Fibroblast of skin of scalp (primary cell): ENCODE measurements around the gene SNTG2. TPM values are rescaled to one million over a fixed set of nuclear protein-coding genes. Genes with fewer than 3 reads are reported as not detected.
A peak's percentile ranks its signal among the peaks of the same experiment; 100 is the strongest.
"Not testable (repeated sequence)": the region's sequence is repeated elsewhere in the genome, so short reads cannot be mapped to it uniquely, and the experiment has no call there.

Source experiments
- DNase-seq: peaks from one replicate; pipeline ENCODE4 v3.0.0-alpha.2; 2013
- polyA plus RNA-seq, 2 experiments: library from polyadenylated mRNA; unstranded; fragments of 120-200 nt; gene quantifications; one replicate each; pipeline ENCODE4 v1.2.1, GENCODE V29; 2013; ENCODE audit not compliant: insufficient read length in 2 of 2

Gene SNTG2
- polyA plus RNA-seq (2013, experiment 1 of 2; ENCODE audit: insufficient read length): 1.4 TPM
- polyA plus RNA-seq (2013, experiment 2 of 2; ENCODE audit: insufficient read length): 1.2 TPM

- peak; percentile 57 for DNase-seq
These were observed at the start of gene SNTG2 for GRCh38 chr2:950080-950966. SNTG2 (plus strand) TSS chr2:950849; CDS start chr2:950997, 148 bp downstream.

DNA sequence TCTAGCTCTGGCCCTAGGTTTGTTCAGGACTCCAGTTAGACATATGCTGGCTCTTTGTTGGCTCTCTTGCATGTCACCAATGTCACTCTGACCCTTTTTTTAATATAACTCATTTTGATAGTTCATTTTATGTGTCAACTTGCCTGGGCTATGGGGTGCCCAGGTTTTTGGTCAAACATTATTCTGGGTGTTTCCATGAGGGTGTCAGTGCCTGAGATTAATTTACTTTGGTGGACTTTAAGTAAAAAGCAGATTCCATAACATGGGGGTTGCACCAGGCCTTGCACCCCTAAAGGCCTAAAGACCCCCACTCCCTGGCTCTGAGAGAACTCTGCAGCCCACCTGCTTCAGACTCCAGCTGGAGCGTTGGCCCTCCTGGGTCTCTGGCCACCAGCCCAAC, 48.1 kb upstream of the SNTG2 start:
- no peak for DNase-seq

GRCh38 chr2:903223-903900, 47.3 kb upstream of the SNTG2 start:
- no peak for DNase-seq

- DNase-seq: no peak
These were observed 46.2 kb upstream of the SNTG2 start for GRCh38 chr2:904246-905024.

DNA sequence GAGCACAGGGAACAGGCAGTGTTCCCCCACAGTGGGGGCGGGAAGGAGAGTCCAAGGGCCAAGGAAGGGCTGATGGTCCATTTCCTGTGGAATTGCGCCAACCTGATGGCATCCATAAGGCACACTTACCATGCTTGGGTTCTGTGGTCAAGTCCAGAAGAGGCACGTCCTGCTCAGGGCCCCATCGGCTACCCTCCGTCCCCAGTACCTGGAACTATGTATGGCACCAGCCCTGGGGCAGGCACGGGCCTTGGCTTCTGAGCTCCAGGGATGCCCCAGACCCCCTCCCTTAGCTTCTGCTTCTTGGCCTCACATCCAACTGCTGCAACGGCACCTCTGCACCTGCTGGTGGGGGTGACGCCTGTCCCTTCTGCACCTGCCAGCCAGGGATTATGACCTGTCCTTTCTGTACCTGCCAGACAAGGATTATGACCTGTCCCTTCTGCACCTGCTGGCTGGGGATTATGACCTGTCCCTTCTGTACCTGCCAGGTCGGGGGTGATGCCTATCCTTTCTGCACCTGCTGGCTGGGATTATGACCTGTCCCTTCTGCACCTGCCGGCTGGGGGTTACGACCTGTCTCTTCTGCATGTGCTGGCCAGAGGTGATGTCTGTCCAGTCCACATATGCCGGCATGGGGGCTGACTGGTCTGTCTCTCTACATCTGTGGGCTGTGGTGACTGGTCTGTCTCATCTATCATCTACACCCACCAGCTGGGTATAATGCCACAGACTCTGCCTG, 45.4 kb upstream of the SNTG2 start:
- no peak for DNase-seq

DNA sequence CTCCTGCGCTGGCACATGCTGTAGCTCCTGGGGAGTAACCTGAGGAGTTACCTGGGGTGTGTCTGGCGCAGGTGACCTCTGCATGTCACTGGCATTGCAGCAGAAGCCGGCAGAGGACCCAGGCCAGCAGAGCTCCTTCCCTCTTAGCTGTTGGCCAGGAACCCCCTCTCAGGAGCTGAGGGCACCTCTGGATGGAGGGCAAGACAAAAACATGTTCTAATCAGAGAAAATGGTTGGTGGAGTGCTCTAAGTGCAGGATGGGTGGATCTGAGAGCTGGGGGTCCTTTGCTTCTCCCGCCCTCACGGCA, 44.9 kb upstream of the SNTG2 start:
- no peak for DNase-seq

DNA sequence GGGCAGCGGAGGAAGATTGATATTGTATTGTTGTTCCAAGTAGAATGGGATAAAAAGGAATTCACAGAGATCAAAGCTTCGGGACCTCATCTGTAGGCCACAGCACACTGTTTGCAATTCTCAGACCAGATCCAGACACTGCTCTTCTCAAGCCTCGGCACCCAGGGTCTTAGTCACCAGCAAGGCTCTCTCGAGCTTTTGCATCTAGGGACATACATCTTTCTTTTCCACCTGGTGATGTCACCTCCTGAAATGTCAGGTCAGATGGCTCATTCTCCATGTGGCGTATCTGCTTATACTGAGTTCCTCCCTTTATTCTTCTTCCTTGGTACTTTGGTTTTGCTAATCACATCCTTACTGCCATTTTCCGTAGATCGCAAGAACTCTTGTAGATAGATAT, 42.9 kb upstream of the SNTG2 start:
- no peak for DNase-seq

- DNase-seq: no peak
These were observed 42.1 kb upstream of the SNTG2 start for GRCh38 chr2:908568-908967.

DNA sequence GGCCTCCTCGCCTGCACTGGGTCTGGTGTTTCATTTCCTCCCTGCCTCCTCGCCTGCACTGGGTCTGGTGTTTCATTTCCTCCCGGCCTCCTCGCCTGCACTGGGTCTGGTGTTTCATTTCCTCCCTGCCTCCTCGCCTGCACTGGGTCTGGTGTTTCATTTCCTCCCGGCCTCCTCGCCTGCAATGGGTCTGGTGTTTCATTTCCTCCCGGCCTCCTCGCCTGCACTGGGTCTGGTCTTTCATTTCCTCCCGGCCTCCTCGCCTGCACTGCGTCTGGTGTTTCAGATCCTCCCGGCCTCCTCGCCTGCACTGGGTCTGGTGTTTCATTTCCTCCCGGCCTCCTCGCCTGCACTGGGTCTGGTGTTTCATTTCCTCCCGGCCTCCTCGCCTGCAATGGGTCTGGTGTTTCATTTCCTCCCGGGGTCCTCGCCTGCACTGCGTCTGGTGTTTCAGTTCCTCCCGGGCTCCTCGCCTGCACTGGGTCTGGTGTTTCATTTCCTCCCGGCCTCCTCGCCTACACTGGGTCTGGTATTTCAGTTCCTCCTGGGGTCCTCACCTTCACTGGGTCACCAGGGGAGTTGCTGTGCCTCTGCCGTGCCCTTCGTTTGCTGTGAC, 40.8 kb upstream of the SNTG2 start:
- not testable (repeated sequence) for DNase-seq

DNA sequence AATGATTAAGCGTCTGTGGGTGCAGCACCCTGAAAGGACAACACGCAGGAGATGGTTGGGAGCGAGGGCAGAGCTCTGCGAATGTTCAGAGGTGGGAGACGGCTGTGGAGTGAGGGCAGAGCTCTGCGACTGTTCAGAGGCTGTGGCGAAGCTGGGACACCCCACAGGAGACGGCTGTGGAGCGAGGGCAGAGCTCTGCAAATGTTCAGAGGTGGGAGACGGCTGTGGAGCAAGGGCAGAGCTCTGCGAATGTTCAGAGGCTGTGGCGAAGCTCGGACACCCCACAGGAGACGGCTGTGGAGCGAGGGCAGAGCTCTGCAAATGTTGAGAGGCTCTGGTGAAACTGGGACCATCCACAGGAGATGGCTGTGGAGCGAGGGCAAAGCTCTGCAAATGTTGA, 40.0 kb upstream of the SNTG2 start:
- no peak for DNase-seq

GRCh38 chr2:915979-916378, 34.7 kb upstream of the SNTG2 start:
- DNase-seq: no peak

- DNase-seq: no peak
These were observed 33.7 kb upstream of the SNTG2 start for GRCh38 chr2:916935-917334.

DNA sequence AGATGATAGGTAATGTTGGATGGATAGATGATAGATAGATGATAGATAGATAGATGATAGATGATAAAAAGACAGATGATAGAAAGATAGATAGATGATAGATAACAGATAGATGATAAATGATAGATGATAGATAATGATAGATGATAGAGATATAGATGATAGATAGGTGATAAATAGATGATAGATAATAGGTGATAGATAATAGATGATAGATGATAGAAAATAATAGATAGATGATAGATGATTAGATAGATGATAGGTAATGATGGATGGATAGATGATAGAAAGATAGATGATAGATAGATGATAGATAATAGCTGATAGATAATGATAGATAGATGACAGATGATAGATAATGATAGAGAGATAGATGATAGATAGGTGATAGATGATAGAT, 31.0 kb upstream of the SNTG2 start:
- no peak for DNase-seq

DNA sequence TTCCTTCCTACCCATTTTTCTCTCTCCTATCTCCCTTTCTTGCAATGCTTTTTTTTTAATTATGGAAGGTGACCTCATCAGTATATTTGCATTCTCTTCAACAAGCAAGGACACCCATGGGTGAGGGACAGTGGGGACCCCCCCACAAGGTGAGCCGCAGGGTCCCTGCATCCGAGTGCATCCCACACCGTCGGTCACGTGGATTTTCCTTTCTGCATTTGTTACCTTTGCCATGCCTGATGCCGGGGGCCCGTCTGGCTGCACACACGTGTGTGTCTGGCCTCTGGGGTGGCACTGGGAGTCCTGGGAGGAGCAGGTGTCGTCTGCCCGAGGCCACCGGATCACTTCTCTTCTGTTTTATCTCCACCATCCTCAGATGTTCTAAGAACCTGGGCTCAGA, 30.1 kb upstream of the SNTG2 start:
- no peak for DNase-seq

DNA sequence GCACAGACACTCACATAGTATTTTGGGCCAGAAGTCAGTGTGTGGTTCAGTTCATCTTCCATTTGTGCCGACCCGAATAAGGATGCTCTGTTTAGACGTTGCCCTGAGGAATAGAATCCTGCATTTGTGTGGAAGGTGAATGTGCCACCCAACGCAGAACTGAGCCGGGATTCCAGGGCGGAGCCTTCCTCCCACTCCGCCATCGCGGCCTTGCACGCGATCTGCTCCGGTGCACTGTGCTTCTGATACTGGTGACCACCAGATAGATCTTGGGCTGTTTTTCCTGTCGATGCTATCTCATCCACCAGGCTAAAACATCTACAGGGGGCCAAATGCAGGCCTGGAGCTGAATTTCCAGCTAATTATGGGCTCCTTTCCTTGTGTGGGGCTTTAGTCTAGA, 29.6 kb upstream of the SNTG2 start:
- DNase-seq: no peak

GRCh38 chr2:922185-922584, 28.5 kb upstream of the SNTG2 start:
- DNase-seq: no peak

GRCh38 chr2:923832-924601, 26.6 kb upstream of the SNTG2 start:
- DNase-seq: no peak

DNA sequence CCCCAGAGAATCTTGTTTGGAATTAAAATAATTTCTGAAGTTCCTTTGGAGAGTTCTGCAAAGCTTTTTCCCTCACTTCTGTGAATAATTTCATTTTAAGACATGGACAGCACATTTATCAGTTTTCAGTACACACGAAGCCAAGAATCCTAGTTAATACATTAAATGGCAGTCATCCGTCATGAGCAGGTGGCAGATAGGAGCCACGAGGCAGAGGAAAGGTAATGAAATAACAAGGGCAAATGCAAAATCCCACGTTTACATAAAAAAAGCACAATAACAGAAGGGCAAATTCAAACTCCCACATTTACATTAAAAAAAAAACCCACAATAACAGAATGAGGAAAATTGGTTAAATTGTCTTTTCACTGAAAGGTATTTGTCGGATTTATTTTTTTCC, 25.9 kb upstream of the SNTG2 start:
- DNase-seq: no peak

GRCh38 chr2:925309-925708, 25.3 kb upstream of the SNTG2 start:
- no peak for DNase-seq

DNA sequence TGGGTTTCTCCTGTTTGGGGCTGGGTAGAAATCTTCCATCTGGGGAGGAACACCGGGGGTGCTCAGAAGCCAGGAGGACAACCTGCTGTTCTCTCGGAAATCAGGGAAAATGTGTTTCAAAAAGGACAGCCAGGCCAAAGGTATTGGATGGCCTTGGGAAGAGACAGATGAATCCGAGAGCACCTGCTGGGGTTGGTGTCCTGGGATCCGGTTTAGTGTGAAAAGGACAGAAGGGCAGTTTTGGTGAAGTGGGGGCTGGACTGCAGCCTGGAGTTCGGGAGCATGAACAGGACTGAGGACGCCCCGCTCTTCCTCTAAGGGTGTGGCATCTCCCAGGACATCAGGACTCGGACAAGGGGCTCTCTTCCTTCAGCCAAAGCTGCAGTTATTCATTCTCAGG, 24.9 kb upstream of the SNTG2 start:
- no peak for DNase-seq

DNA sequence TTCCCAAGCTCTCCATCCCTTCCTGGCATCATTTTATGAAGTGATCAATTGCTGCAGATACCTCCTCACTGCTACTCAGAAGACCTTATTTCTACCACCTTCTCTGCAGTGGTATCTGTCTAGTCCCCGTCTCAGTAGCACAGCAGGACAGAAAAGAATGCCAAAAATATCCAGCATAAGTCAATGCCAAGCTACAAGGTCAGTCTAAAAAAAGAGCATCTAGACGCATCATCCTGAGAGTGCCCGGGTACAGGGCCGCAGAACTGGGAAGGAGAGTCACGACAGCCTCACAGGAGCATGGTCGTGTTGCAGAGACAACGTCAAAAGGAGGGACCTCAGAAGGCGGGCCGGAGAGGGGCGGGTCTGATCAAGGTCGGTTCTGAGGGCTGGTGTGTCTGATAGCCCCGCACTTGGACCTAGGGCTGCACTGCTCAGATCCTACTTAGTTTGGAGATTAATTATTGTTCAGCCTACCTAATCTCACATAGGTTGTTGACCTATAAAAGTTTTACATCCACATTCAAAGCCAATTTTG, 24.3 kb upstream of the SNTG2 start:
- DNase-seq: no peak
